GM13977 (cell line): Measurements from ENCODE around the gene LRRC36.

ENCODE experiments used
- DNase-seq: peaks from one replicate; pipeline ENCODE4 v3.0.0; 2012; ENCODE audit warnings: low spot score
- CTCF ChIP-seq: IDR thresholded peaks from 2 replicates; pipeline ENCODE4 v1.5.1; 2012; ENCODE audit warnings: mild to moderate bottlenecking, control low read depth; ENCODE audit not compliant: insufficient read depth; ENCODE audit errors: extremely low read depth, missing control alignments
- in situ Hi-C: fragments of 300-500 bp; cut with MboI; formaldehyde crosslinking; loops from one replicate; pipeline ENCODE4 v1.12.0; 2022; ENCODE audit warnings: low sequenced_read_pairs, low pct_unique_long_range_greater_than_20kb, mixed read lengths, inconsistent platforms; ENCODE audit not compliant: unreplicated experiment

The LRRC36 gene

GRCh38 chr16:67389911-67390815 is 63.5 kb downstream of the LRRC36 start:
- in situ Hi-C loops = no loop called here
- DNase-seq = no peak

GRCh38 chr16:67390816-67391423 is 64.3 kb downstream of the LRRC36 start:
- no peak for TF ChIP-seq CTCF
- in situ Hi-C loops = no loop called here
- DNase-seq = no peak

More at GRCh38 chr16:67389911-67390815, 63.5 kb downstream of the LRRC36 start:
- no peak for TF ChIP-seq CTCF

GRCh38 chr16:67391424-67392300 is 65.0 kb downstream of the LRRC36 start:
- no peak for DNase-seq
- TF ChIP-seq CTCF = no peak
- in situ Hi-C loops = no loop called here

GRCh38 chr16:67392301-67393059 is 65.9 kb downstream of the LRRC36 start:
- DNase-seq = peak; percentile 17
- in situ Hi-C loops = no loop called here
- no peak for TF ChIP-seq CTCF

- in situ Hi-C loops = no loop called here
- peak; percentile 66 for DNase-seq
- TF ChIP-seq CTCF = peak; percentile 32
Observed at GRCh38 chr16:67393111-67393787, 66.6 kb downstream of the LRRC36 start, which contains the start of gene TPPP3. Gene TPPP3, minus strand, starts transcription at chr16:67393498. Its CDS starts 2,387 bp downstream, at chr16:67391111.
